ENCODE results near the gene IGDCC3.
A peak's percentile ranks its signal among the peaks of the same experiment; 100 is the strongest.
"Not testable (repeated sequence)": the region's sequence is repeated elsewhere in the genome, so short reads cannot be mapped to it uniquely, and the experiment has no call there.

IGDCC3 gene

GRCh38 chr15:65355988-65356353 lies 21.8 kb downstream of the IGDCC3 start:
- H3K27ac Mint-ChIP-seq, result no peak overlapping the region
- peaks cover 5% of the 10 kb centered on the region for H3K4me1 Mint-ChIP-seq (ENCODE audit: low read depth)
- peaks cover 11% of the 10 kb centered on the region for H3K9me3 Mint-ChIP-seq
- H3K36me3 Mint-ChIP-seq (ENCODE audit: low read depth), result no peaks in the 10 kb centered on the region
- H3K27me3 Mint-ChIP-seq, result peaks cover 56% of the 10 kb centered on the region
- peak overlapping the region; percentile 1 for H3K4me3 Mint-ChIP-seq

DNA sequence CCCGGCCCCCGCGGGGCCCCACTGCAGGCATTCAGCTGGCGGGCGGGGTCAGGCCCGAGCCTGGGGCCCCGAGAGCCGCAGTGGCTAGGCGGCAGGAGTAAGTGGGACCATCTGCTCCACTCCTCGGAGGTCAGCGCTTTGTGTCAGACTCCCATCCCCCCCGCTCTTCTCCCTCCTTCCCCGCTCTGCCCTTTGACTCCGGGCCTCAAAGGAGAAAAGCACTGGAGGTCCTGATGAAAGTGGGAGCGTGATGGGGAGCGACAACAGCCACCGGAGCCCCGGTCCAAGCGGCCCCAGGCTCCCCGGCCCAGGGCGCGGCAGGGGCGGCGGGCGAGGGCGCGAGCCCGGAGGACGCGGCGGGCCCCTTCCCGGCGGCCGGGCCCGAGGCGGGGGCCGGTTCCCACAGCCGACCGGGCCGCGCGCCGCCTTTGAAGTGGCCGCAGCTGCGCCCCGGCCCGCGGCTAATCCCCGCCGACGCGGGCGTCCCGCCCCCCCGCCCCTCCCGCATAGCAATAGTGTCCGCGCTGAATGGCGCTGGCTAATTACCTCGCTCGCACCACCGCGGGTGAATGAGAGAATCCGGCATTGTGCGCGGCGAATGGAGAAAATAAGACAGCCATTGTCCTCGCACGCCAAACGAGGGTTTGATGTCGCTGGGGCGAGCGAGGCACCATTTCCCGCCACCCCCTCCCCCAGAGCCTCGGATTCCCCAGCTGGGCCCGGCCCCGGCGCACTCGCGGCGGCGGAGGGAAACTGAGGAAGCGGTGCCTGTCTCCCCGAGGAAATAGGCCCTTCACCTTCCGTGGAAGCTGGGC lies 22.4 kb downstream of the IGDCC3 start:
- H3K36me3 Mint-ChIP-seq (ENCODE audit: low read depth), result no peaks in the 10 kb centered on the region
- peaks cover 5% of the 10 kb centered on the region for H3K4me1 Mint-ChIP-seq (ENCODE audit: low read depth)
- peaks cover 60% of the 10 kb centered on the region for H3K27me3 Mint-ChIP-seq
- peaks cover 14% of the 10 kb centered on the region for H3K9me3 Mint-ChIP-seq
- H3K4me3 Mint-ChIP-seq, result peak overlapping the region; percentile 59
- H3K27ac Mint-ChIP-seq, result no peak overlapping the region

DNA sequence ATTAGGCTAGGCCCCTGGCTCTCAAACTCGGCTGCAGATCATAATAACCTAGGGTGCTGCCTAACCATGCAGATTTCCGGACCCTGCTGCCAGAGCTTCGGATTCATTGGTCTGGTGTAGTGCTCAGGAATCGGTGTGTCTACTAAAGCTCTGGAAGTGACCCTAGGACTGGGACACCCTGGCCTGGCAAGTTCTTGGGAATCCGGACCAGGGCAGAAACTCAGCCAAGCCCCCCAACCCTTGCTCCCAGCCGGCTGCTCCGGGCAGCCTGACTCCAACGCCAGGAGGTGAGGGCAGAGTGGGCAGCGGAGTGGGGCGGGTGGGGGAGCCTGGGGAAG lies 23.0 kb downstream of the IGDCC3 start:
- Mint-ChIP-seq H3K27me3 (peaks cover 62% of the 10 kb centered on the region), H3K27ac (no peak overlapping the region), H3K4me1 (ENCODE audit: low read depth) (peaks cover 5% of the 10 kb centered on the region), H3K4me3 (no peak overlapping the region), H3K9me3 (peaks cover 14% of the 10 kb centered on the region), H3K36me3 (ENCODE audit: low read depth) (no peaks in the 10 kb centered on the region)

DNA sequence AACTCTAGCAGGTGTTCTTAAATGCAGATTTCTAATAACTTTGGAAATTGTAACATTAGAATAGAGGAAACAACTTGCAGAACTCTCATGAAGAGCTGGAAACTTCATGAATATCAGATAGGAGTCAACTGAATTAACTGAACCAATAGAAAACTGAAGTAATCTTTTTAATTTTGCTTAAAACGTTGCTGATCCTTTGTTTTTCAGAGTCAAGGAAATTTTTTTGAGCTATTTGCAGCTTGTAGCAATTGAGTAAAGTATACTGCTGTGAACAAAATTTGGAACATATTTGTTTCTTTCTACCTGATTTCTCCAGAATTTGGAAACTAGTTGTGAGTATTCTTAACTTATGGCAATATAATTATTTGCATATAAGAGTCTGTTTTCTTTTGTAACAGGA lies 25.8 kb downstream of the IGDCC3 start:
- H3K4me3 Mint-ChIP-seq; H3K4me1 Mint-ChIP-seq (ENCODE audit: low read depth); H3K27ac Mint-ChIP-seq; H3K36me3 Mint-ChIP-seq (ENCODE audit: low read depth): not testable (repeated sequence)
- Mint-ChIP-seq H3K9me3 (peaks cover 14% of the 10 kb centered on the region), H3K27me3 (peaks cover 54% of the 10 kb centered on the region)

- Mint-ChIP-seq H3K27ac (no peak overlapping the region), H3K9me3 (peaks cover 12% of the 10 kb centered on the region), H3K4me3 (no peak overlapping the region), H3K27me3 (peaks cover 42% of the 10 kb centered on the region), H3K4me1 (ENCODE audit: low read depth) (no peaks in the 10 kb centered on the region), H3K36me3 (ENCODE audit: low read depth) (no peaks in the 10 kb centered on the region)
Measured at GRCh38 chr15:65349338-65349737, 28.5 kb downstream of the IGDCC3 start.

GRCh38 chr15:65347756-65348155 lies 30.0 kb downstream of the IGDCC3 start:
- H3K27ac Mint-ChIP-seq; H3K4me1 Mint-ChIP-seq (ENCODE audit: low read depth); H3K9me3 Mint-ChIP-seq; H3K36me3 Mint-ChIP-seq (ENCODE audit: low read depth); H3K4me3 Mint-ChIP-seq: not testable (repeated sequence)
- H3K27me3 Mint-ChIP-seq, result peaks cover 26% of the 10 kb centered on the region

- Mint-ChIP-seq H3K27ac (no peak overlapping the region), H3K36me3 (ENCODE audit: low read depth) (no peaks in the 10 kb centered on the region), H3K4me3 (no peak overlapping the region), H3K4me1 (ENCODE audit: low read depth) (no peaks in the 10 kb centered on the region), H3K27me3 (peaks cover 19% of the 10 kb centered on the region), H3K9me3 (peaks cover 3% of the 10 kb centered on the region)
Measured at GRCh38 chr15:65346856-65347598, 30.8 kb downstream of the IGDCC3 start.

- Mint-ChIP-seq H3K4me1 (ENCODE audit: low read depth) (no peaks in the 10 kb centered on the region), H3K36me3 (ENCODE audit: low read depth) (no peaks in the 10 kb centered on the region), H3K9me3 (no peaks in the 10 kb centered on the region), H3K27ac (no peak overlapping the region), H3K27me3 (peaks cover 11% of the 10 kb centered on the region), H3K4me3 (no peak overlapping the region)
Measured at GRCh38 chr15:65344914-65345275, 32.9 kb downstream of the IGDCC3 start.

- Mint-ChIP-seq H3K4me3 (no peak overlapping the region), H3K9me3 (no peaks in the 10 kb centered on the region), H3K4me1 (ENCODE audit: low read depth) (no peaks in the 10 kb centered on the region), H3K36me3 (ENCODE audit: low read depth) (no peaks in the 10 kb centered on the region), H3K27ac (no peak overlapping the region), H3K27me3 (peaks cover 12% of the 10 kb centered on the region)
Measured at GRCh38 chr15:65344214-65344913, 33.4 kb downstream of the IGDCC3 start.

DNA sequence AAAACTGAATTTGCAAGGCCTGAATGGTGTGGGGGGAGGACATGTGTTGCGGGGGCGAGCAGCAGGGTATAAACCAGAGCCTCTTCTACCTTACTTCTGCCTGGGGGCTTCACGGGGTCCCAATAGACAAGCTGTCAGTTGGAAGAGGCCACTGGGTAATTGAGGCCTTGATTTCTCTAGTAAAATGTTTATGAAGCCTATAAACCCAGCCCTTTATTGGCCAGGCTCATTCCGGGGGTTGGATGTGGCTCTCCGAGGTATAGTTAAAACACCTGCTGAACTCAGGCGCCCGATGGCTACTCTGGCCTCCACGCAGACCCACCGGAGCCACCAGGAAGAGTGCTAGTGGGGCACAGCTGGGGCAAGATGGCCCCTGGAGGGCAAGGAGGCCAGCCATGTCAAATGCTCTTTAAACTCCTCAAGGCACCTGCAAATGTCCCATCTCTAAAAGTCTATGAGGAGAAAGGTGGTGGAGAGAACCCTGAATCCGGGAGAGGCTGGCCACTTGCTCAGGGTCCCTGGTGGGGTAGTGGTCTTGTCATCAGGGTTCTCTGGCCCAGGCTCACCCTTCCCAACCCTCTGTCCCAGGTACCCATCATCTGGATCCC lies 34.3 kb downstream of the IGDCC3 start:
- Mint-ChIP-seq H3K4me1 (ENCODE audit: low read depth) (no peaks in the 10 kb centered on the region), H3K4me3 (no peak overlapping the region), H3K9me3 (no peaks in the 10 kb centered on the region), H3K27me3 (peaks cover 12% of the 10 kb centered on the region), H3K27ac (no peak overlapping the region), H3K36me3 (ENCODE audit: low read depth) (no peaks in the 10 kb centered on the region)

DNA sequence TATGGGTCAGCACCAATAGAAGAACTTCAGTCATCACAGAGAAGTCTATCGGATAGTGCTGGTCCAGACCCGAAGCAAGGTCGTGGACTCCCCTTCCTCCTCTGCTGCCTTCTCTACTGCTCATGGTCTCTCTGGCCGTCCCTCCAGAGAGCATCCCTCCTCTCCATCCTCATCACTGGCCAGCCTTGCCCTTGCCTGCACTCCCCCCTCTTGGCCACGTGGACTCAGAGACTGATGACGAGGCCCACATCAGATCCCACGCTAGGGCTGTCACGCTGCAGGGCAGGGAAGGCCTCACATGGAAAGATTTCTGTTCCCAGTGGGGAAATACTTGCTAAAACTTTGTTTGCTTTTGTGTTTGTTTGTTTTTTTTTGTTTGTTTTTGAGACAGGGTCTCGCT lies 35.3 kb downstream of the IGDCC3 start:
- H3K27me3 Mint-ChIP-seq, result peaks cover 12% of the 10 kb centered on the region
- no peaks in the 10 kb centered on the region for H3K36me3 Mint-ChIP-seq (ENCODE audit: low read depth)
- no peak overlapping the region for H3K4me3 Mint-ChIP-seq
- H3K27ac Mint-ChIP-seq, result no peak overlapping the region
- H3K9me3 Mint-ChIP-seq, result no peaks in the 10 kb centered on the region
- H3K4me1 Mint-ChIP-seq (ENCODE audit: low read depth), result no peaks in the 10 kb centered on the region

GRCh38 chr15:65339920-65340319 lies 37.9 kb downstream of the IGDCC3 start:
- no peaks in the 10 kb centered on the region for H3K4me1 Mint-ChIP-seq (ENCODE audit: low read depth)
- H3K9me3 Mint-ChIP-seq, result no peaks in the 10 kb centered on the region
- H3K36me3 Mint-ChIP-seq (ENCODE audit: low read depth), result no peaks in the 10 kb centered on the region
- no peak overlapping the region for H3K27ac Mint-ChIP-seq
- H3K27me3 Mint-ChIP-seq, result peaks cover 6% of the 10 kb centered on the region
- H3K4me3 Mint-ChIP-seq, result no peak overlapping the region

DNA sequence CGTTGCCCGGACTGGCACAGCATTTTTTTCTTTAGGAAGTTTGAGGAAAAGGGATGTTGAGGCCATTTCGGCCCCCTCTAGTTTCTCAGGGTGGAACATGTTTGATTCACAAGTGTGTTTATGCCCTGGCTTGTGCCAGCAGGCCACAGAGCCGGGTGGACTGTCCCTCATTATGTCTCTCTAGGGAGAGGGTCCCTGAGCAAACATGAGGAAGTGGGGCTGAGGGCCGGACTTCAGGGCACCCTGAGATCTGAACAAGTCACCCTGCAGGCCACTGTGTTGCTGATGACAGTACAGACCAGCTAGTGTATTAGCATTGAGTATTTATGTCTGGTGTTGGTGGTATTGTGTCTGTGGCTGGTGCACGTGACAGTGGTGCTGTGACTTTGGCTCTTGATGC lies 38.4 kb downstream of the IGDCC3 start:
- no peak overlapping the region for H3K27ac Mint-ChIP-seq
- H3K36me3 Mint-ChIP-seq (ENCODE audit: low read depth), result no peaks in the 10 kb centered on the region
- no peak overlapping the region for H3K4me3 Mint-ChIP-seq
- no peaks in the 10 kb centered on the region for H3K4me1 Mint-ChIP-seq (ENCODE audit: low read depth)
- H3K9me3 Mint-ChIP-seq, result no peaks in the 10 kb centered on the region
- H3K27me3 Mint-ChIP-seq, result peaks cover 6% of the 10 kb centered on the region

- no peaks in the 10 kb centered on the region for H3K9me3 Mint-ChIP-seq
- H3K27ac Mint-ChIP-seq, result no peak overlapping the region
- peaks cover 6% of the 10 kb centered on the region for H3K27me3 Mint-ChIP-seq
- H3K4me1 Mint-ChIP-seq (ENCODE audit: low read depth), result no peaks in the 10 kb centered on the region
- H3K36me3 Mint-ChIP-seq (ENCODE audit: low read depth), result no peaks in the 10 kb centered on the region
- no peak overlapping the region for H3K4me3 Mint-ChIP-seq
Measured at GRCh38 chr15:65338823-65339222, 39.0 kb downstream of the IGDCC3 start.

DNA sequence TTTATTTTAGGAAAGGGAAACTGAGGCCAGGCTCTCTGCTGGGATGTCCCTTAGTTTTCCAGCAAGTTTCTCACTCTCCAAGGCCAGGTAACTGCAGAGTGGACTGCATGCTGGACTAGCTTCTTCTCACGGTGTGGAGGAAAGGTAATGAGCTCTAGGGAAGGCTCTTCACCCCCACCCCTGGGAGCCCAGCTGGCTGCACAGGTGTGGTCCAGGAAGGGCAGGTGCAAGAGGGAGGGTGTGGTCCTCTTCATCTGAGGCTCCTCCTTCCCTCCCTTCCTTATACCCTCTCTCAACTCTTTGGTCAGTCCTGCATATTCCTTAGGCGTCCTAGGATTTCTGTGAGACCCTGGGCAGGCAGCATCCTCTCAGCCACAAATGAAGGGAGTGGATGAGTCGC lies 39.4 kb downstream of the IGDCC3 start:
- no peaks in the 10 kb centered on the region for H3K4me1 Mint-ChIP-seq (ENCODE audit: low read depth)
- H3K27me3 Mint-ChIP-seq, result peaks cover 6% of the 10 kb centered on the region
- H3K4me3 Mint-ChIP-seq, result no peak overlapping the region
- no peak overlapping the region for H3K27ac Mint-ChIP-seq
- H3K36me3 Mint-ChIP-seq (ENCODE audit: low read depth), result no peaks in the 10 kb centered on the region
- no peaks in the 10 kb centered on the region for H3K9me3 Mint-ChIP-seq

Measured in stimulated activated naive CD8-positive, alpha-beta T cell treated with anti-CD3 and anti-CD28 coated beads, Interleukin-15, Interleukin-2, amounts not matched to agents 100 ng/mL and 50 ng/mL, for 24 hours (primary cell).